ENCODE data around the gene RHOD. TPM values are rescaled to one million over a fixed set of nuclear protein-coding genes. Genes with fewer than 3 reads are reported as not detected.

Gene RHOD
- total RNA-seq, 1 donor from 2014 or later, result 49.5 TPM

DNA sequence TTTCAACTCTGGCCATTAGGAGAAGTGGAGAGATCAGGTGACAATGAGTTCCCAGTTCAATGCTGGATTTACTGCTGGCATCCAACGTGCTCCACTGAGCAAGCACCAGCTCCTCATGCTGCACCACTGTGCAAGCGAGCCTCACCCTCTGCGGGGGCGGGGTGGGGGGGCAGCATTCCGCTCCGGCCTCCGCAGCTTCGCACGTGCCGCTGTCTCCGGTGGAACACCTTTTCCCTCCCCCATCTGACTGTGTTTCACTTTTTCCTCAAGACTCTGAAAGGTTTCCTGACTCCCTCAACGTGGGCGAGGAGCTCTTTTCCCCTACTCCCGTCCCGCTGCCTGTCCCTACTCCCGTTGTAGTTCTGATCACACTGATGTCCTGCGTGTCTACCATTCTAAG is 835 bp upstream of the RHOD start:
- intact Hi-C loops (cut with micrococcal nuclease), result no loop called here
- Histone ChIP-seq H3K4me1 (peaks cover 70% of the 10 kb centered on the region), H3K9me3 (replicated peaks) (no peaks in the 10 kb centered on the region), H3K4me3 (peak overlapping the region; percentile 75), H3K27ac (replicated peaks) (peak overlapping the region; percentile 89), H3K36me3 (no peaks in the 10 kb centered on the region), H3K27me3 (ENCODE audit: low read depth) (peaks cover 15% of the 10 kb centered on the region)
- DNase-seq, result no peak
- TF ChIP-seq, protein P1, sequence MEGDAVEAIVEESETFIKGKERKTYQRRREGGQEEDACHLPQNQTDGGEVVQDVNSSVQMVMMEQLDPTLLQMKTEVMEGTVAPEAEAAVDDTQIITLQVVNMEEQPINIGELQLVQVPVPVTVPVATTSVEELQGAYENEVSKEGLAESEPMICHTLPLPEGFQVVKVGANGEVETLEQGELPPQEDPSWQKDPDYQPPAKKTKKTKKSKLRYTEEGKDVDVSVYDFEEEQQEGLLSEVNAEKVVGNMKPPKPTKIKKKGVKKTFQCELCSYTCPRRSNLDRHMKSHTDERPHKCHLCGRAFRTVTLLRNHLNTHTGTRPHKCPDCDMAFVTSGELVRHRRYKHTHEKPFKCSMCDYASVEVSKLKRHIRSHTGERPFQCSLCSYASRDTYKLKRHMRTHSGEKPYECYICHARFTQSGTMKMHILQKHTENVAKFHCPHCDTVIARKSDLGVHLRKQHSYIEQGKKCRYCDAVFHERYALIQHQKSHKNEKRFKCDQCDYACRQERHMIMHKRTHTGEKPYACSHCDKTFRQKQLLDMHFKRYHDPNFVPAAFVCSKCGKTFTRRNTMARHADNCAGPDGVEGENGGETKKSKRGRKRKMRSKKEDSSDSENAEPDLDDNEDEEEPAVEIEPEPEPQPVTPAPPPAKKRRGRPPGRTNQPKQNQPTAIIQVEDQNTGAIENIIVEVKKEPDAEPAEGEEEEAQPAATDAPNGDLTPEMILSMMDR (IDR thresholded peaks at IDR 0.05; ENCODE audit: borderline replicate concordance), result no peak

GRCh38 chr11:67057205-67057672 is 592 bp downstream of the RHOD start:
- peaks cover 70% of the 10 kb centered on the region for H3K4me1 ChIP-seq
- H3K27me3 ChIP-seq (ENCODE audit: low read depth), result peaks cover 15% of the 10 kb centered on the region
- peak overlapping the region; percentile 89 for H3K27ac ChIP-seq (replicated peaks)
- H3K4me3 ChIP-seq, result peak overlapping the region; percentile 75
- H3K36me3 ChIP-seq, result no peaks in the 10 kb centered on the region
- no peaks in the 10 kb centered on the region for H3K9me3 ChIP-seq (replicated peaks)
- TF ChIP-seq, protein P1 (IDR thresholded peaks at IDR 0.05; ENCODE audit: borderline replicate concordance), result no peak
- DNase-seq, result no peak
- intact Hi-C loops (cut with micrococcal nuclease), result no loop called here

DNA sequence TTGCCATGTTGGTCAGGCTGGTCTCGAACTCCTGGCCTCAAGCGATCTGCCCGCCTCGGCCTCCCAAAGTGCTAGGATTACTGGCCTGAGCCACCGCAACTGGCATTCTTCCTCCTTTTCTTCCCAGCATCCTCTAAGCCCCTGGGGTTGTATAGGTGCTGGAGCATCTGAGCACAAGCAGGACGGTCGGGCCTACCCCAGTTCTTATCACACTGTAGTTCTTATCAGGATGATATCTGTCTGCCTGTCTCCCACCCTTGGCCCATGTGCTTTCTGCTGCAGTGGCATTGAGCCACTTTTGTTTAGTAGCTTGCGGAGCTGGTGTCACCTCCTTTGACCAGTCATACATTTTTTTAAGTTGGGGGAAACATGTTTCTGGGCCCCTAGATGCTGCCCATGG is 1.9 kb downstream of the RHOD start:
- Histone ChIP-seq H3K36me3 (no peaks in the 10 kb centered on the region), H3K4me3 (peak overlapping the region; percentile 75)
- no peak for DNase-seq

GRCh38 chr11:67059671-67060070 is 3.0 kb downstream of the RHOD start:
- Histone ChIP-seq H3K4me1 (peaks cover 65% of the 10 kb centered on the region), H3K4me3 (no peak overlapping the region), H3K36me3 (no peaks in the 10 kb centered on the region), H3K27me3 (ENCODE audit: low read depth) (peaks cover 10% of the 10 kb centered on the region), H3K9me3 (replicated peaks) (no peaks in the 10 kb centered on the region), H3K27ac (replicated peaks) (peak overlapping the region; percentile 39)
- no peak for DNase-seq
- intact Hi-C loops (cut with micrococcal nuclease), result no loop called here
- TF ChIP-seq, protein P1 (IDR thresholded peaks at IDR 0.05; ENCODE audit: borderline replicate concordance), result no peak

More for the DNA sequence above, 1.9 kb downstream of the RHOD start:
- TF ChIP-seq, protein P1 (IDR thresholded peaks at IDR 0.05; ENCODE audit: borderline replicate concordance), result no peak
- intact Hi-C loops (cut with micrococcal nuclease), result no loop called here
- peaks cover 70% of the 10 kb centered on the region for H3K4me1 ChIP-seq
- H3K27ac ChIP-seq (replicated peaks), result peak overlapping the region; percentile 89
- H3K27me3 ChIP-seq (ENCODE audit: low read depth), result peaks cover 15% of the 10 kb centered on the region
- H3K9me3 ChIP-seq (replicated peaks), result no peaks in the 10 kb centered on the region

DNA sequence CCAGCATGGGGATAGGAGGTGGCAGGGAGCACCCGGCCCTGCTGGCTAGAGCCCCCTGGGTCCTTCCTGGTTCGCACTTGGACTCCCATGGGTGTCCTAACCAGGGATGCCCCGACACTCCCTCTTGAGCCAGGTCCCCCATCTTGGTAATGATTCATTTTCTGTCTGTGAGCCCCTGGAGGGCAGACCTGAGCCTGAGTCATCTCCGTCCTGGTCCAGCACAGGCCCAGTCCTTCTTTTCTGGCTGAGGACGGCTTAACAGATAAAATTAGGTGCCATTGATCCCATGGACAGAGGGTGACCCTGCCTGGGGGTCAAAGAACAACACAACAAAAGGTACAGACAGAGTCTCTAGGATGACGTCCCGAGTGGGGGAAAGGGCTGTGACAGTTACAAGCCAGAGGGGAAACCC is 3.5 kb downstream of the RHOD start:
- no peaks in the 10 kb centered on the region for H3K9me3 ChIP-seq (replicated peaks)
- TF ChIP-seq, protein P1 (IDR thresholded peaks at IDR 0.05; ENCODE audit: borderline replicate concordance), result no peak
- H3K4me1 ChIP-seq, result peaks cover 64% of the 10 kb centered on the region
- DNase-seq, result no peak
- H3K27ac ChIP-seq (replicated peaks), result peak overlapping the region; percentile 39
- H3K36me3 ChIP-seq, result no peaks in the 10 kb centered on the region
- intact Hi-C loops (cut with micrococcal nuclease), result no loop called here
- no peak overlapping the region for H3K4me3 ChIP-seq
- peaks cover 10% of the 10 kb centered on the region for H3K27me3 ChIP-seq (ENCODE audit: low read depth)

All from left ventricle myocardium inferior (tissue), 1 donor.